Measurements from ENCODE around the gene PXMP2. TPM values are rescaled to one million over a fixed set of nuclear protein-coding genes. Genes with fewer than 3 reads are reported as not detected.

The PXMP2 gene
- total and polyA plus RNA-seq, 2 donors from 2014 or later = 23.4 to 90.9 TPM

DNA sequence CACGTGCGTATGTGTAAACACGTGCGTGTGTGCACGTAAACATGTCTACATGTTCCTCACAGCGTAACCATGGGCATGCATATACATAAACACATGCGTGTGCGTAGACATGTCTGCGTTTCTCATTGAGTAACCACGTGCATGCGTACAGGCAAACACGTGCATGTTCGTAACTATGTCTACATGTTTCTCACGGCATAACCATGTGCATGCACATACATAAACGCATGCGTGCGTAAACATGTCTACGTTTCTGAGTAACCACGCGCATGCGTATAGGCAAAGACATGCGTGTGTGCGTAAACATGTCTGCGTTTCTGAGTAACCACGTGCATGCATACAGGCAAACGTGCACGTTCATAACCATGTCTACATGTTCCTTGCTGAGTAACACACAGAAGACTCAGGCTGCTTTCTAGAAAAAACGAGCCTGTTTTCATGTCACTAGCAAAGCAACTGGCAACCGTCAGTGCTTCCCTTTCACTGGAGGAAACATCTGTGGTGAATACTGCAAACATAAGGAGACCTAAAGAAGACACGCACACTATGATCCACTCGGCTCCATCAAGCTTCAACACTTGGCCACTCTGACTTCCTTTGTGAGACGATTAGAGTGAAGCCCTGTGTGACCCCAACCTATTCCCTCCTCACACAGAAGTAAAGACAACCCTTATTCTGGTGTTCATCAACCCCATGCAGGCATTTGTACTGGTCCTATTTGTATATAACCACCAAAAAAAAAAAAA is 29.1 kb upstream of the PXMP2 start:
- DNase-seq (no peak), FAIRE-seq (no peak)
- Histone ChIP-seq H3K27ac (ENCODE audit: low read depth in 2 of 2, low read length in 2 of 2) (no peak overlapping the region), H3K9me3 (ENCODE audit: control insufficient read depth in 2 of 3, insufficient read depth in 1 of 3, low read length in 3 of 3) (no peaks in the 10 kb centered on the region), H3K4me3 (ENCODE audit: low read length in 3 of 3) (no peak overlapping the region), H3K36me3 (ENCODE audit: control insufficient read depth in 2 of 3, insufficient read depth in 3 of 3, low read length in 3 of 3) (peaks cover 10 to 37% (median 17%) of the 10 kb centered on the region in 3 donors), H3K4me1 (ENCODE audit: control insufficient read depth in 2 of 3, insufficient read depth in 2 of 3, low read depth in 1 of 3, low read length in 3 of 3) (no peaks in the 10 kb centered on the region), H3K27me3 (ENCODE audit: control insufficient read depth, insufficient read depth, low read length) (no peaks in the 10 kb centered on the region), H3K9ac (ENCODE audit: low read length in 3 of 3) (no peak overlapping the region)
- intact Hi-C loops (cut with DNase I) = no loop called here
- TF ChIP-seq, protein P1, sequence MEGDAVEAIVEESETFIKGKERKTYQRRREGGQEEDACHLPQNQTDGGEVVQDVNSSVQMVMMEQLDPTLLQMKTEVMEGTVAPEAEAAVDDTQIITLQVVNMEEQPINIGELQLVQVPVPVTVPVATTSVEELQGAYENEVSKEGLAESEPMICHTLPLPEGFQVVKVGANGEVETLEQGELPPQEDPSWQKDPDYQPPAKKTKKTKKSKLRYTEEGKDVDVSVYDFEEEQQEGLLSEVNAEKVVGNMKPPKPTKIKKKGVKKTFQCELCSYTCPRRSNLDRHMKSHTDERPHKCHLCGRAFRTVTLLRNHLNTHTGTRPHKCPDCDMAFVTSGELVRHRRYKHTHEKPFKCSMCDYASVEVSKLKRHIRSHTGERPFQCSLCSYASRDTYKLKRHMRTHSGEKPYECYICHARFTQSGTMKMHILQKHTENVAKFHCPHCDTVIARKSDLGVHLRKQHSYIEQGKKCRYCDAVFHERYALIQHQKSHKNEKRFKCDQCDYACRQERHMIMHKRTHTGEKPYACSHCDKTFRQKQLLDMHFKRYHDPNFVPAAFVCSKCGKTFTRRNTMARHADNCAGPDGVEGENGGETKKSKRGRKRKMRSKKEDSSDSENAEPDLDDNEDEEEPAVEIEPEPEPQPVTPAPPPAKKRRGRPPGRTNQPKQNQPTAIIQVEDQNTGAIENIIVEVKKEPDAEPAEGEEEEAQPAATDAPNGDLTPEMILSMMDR (IDR thresholded peaks at IDR 0.05; ENCODE audit: borderline replicate concordance, extremely low read depth, insufficient read depth) = no peak

DNA sequence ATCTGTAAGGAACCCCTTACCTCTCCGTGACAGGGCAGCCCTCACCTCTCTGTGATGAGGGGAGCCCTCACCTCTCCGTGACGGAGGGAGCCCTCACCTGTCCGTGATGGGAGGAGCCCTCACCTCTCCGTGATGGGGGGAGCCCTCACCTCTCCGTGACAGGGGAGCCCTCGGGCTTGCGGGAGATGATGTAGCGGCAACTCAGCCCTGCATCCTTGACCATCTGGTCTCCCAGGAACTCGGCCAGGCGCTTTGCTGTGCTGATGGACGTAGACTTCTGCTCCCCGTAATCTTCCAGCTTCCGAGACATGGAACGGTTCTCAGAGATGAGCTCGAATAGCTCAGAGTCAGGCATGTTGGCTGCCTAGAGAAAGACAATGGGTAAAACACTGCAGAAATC is 28.2 kb upstream of the PXMP2 start:
- intact Hi-C loops (cut with DNase I) = no loop called here
- FAIRE-seq (no peak), DNase-seq (no peak)
- Histone ChIP-seq H3K9ac (ENCODE audit: low read length in 3 of 3) (no peak overlapping the region), H3K27me3 (ENCODE audit: control insufficient read depth, insufficient read depth, low read length) (no peaks in the 10 kb centered on the region), H3K4me3 (ENCODE audit: low read length in 3 of 3) (no peak overlapping the region), H3K36me3 (ENCODE audit: control insufficient read depth in 2 of 3, insufficient read depth in 3 of 3, low read length in 3 of 3) (peaks cover 10 to 37% (median 18%) of the 10 kb centered on the region in 3 donors), H3K4me1 (ENCODE audit: control insufficient read depth in 2 of 3, insufficient read depth in 2 of 3, low read depth in 1 of 3, low read length in 3 of 3) (no peaks in the 10 kb centered on the region), H3K9me3 (ENCODE audit: control insufficient read depth in 2 of 3, insufficient read depth in 1 of 3, low read length in 3 of 3) (no peaks in the 10 kb centered on the region), H3K27ac (ENCODE audit: low read depth in 2 of 2, low read length in 2 of 2) (no peak overlapping the region)
- TF ChIP-seq, protein P1 (IDR thresholded peaks at IDR 0.05; ENCODE audit: borderline replicate concordance, extremely low read depth, insufficient read depth) = no peak

DNA sequence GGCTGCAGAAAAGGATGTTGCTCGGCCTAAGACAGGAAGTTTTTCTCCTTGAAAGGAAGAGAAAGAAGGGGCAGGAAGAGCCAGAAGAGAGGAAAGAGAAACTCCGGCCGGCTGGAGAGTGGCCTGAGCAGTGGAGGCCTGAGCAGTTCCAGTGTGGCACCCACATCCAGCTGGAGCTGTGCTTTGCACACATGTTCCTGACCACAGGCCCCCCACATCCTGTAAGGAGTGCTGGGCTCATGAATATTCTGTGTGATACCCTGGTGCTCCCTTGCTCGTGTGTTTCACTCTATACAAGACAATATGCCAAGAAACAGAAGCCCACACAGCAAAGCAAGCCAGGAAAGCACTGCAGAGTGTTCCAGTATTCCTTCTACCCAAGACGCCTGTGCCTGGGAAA is 27.3 kb upstream of the PXMP2 start:
- Histone ChIP-seq H3K27ac (ENCODE audit: low read depth in 2 of 2, low read length in 2 of 2) (no peak overlapping the region), H3K4me1 (ENCODE audit: control insufficient read depth in 2 of 3, insufficient read depth in 2 of 3, low read depth in 1 of 3, low read length in 3 of 3) (no peaks in the 10 kb centered on the region), H3K9ac (ENCODE audit: low read length in 3 of 3) (no peak overlapping the region), H3K27me3 (ENCODE audit: control insufficient read depth, insufficient read depth, low read length) (no peaks in the 10 kb centered on the region), H3K4me3 (ENCODE audit: low read length in 3 of 3) (no peak overlapping the region), H3K9me3 (ENCODE audit: control insufficient read depth in 2 of 3, insufficient read depth in 1 of 3, low read length in 3 of 3) (no peaks in the 10 kb centered on the region), H3K36me3 (ENCODE audit: control insufficient read depth in 2 of 3, insufficient read depth in 3 of 3, low read length in 3 of 3) (peaks cover 7 to 31% (median 18%) of the 10 kb centered on the region in 3 donors)
- intact Hi-C loops (cut with DNase I) = no loop called here
- no peak for FAIRE-seq
- TF ChIP-seq, protein P1 (IDR thresholded peaks at IDR 0.05; ENCODE audit: borderline replicate concordance, extremely low read depth, insufficient read depth) = no peak
- DNase-seq = no peak
